Muscle layer of colon (tissue), 2 donors: ENCODE results near the gene PRPH.
"Not testable (repeated sequence)": the region's sequence is repeated elsewhere in the genome, so short reads cannot be mapped to it uniquely, and the experiment has no call there.

Experiments used
- H3K27ac ChIP-seq: one replicate; pipeline ENCODE4 v1.7.0; 2013; ENCODE audit warnings: low read depth, mild to moderate bottlenecking, low read length, moderate library complexity
- H3K27me3 ChIP-seq, 2 donors: one replicate each; pipeline ENCODE4 v1.7.0; 2013; ENCODE audit warnings: low read length in 2 of 2, mild to moderate bottlenecking in 2 of 2; ENCODE audit not compliant: insufficient read depth in 2 of 2, control insufficient read depth in 1 of 2
- H3K36me3 ChIP-seq: one replicate; pipeline ENCODE4 v1.7.0; 2013; ENCODE audit warnings: mild to moderate bottlenecking, low read length; ENCODE audit not compliant: insufficient read depth
- H3K4me1 ChIP-seq: one replicate; pipeline ENCODE4 v1.7.0; 2013; ENCODE audit warnings: mild to moderate bottlenecking, low read length; ENCODE audit not compliant: insufficient read depth
- H3K4me3 ChIP-seq, 2 donors: one replicate each; pipeline ENCODE4 v1.7.0; 2013; ENCODE audit warnings: low read length in 2 of 2, low read depth in 1 of 2, mild to moderate bottlenecking in 1 of 2, moderate library complexity in 1 of 2
- H3K9ac ChIP-seq: one replicate; pipeline ENCODE4 v1.7.0; 2013; ENCODE audit warnings: low read length
- H3K9me3 ChIP-seq: one replicate; pipeline ENCODE4 v1.7.0; 2013; ENCODE audit warnings: mild to moderate bottlenecking, low read length
- donor health status: abdominal sarcoma.
- donor health status: Adenocarcinoma of cecum.

The PRPH gene

DNA sequence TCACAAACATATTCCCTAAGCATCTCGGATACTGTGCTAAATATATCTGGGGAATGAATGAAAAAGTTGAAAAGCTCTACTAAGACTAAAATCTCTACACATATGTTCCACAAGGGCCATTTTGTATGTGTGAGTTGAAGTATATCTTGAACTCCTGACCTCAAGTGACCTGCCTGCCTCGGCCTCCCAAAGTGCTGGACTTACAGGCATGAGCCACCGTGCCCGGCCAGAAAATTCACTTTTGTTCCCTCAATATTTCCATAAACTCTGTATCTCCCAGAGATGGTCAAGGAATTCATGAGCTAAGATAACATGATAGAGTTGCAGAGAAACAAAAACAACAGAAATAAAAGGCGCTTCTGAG lies 31.6 kb upstream of the PRPH start:
- Histone ChIP-seq H3K4me1 (no peaks in the 10 kb centered on the region), H3K9me3 (no peaks in the 10 kb centered on the region), H3K27ac (no peak overlapping the region), H3K27me3 (no peaks in the 10 kb centered on the region), H3K4me3 (no peak overlapping the region), H3K36me3 (no peaks in the 10 kb centered on the region), H3K9ac (no peak overlapping the region)

GRCh38 chr12:49264466-49264872 lies 30.5 kb upstream of the PRPH start:
- Histone ChIP-seq H3K9me3 (no peaks in the 10 kb centered on the region), H3K27ac (peak overlapping the region; percentile 91), H3K4me1 (no peaks in the 10 kb centered on the region), H3K36me3 (no peaks in the 10 kb centered on the region), H3K9ac (no peak overlapping the region), H3K27me3 (no peaks in the 10 kb centered on the region), H3K4me3 (peak overlapping the region; percentile 73 to 78)

- H3K9ac ChIP-seq, result peak within 1 kb of the TSS; percentile 65
- peak within 1 kb of the TSS; percentile 91 for H3K27ac ChIP-seq
- H3K4me3 ChIP-seq, result peak within 1 kb of the TSS; percentile 73 to 78
- no peaks in the 10 kb centered on the region for H3K9me3 ChIP-seq
- H3K36me3 ChIP-seq, result peaks cover 5% of the 10 kb centered on the region
- no peaks in the 10 kb centered on the region for H3K27me3 ChIP-seq
- H3K4me1 ChIP-seq, result no peaks in the 10 kb centered on the region
Measured at GRCh38 chr12:49264873-49265792, 29.8 kb upstream of the PRPH start, which contains the start of gene TUBA1C. TSS of gene TUBA1C (plus strand) at chr12:49265082. CDS start at chr12:49265182, 100 bp downstream.

DNA sequence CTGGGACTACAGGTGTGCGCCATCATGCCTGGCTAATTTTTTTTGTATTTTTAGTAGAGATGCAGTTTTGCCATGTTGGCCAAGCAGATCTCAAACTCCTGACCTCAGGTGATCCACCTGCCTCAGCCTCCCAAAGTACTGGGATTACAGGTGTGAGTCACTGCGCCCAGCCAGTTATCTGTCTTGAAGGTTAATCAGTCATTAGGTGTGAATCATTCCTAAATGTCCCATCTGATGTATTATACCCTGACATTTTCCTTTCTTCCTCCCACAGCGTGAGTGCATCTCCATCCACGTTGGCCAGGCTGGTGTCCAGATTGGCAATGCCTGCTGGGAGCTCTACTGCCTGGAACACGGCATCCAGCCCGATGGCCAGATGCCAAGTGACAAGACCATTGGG lies 25.8 kb upstream of the PRPH start:
- H3K27ac ChIP-seq, H3K9me3 ChIP-seq, H3K27me3 ChIP-seq, H3K4me1 ChIP-seq, H3K9ac ChIP-seq, H3K4me3 ChIP-seq: not testable (repeated sequence)
- H3K36me3 ChIP-seq, result peaks cover 28% of the 10 kb centered on the region

- no peaks in the 10 kb centered on the region for H3K4me1 ChIP-seq
- H3K4me3 ChIP-seq, result no peak overlapping the region
- H3K9me3 ChIP-seq, result no peaks in the 10 kb centered on the region
- H3K27me3 ChIP-seq, result no peaks in the 10 kb centered on the region
- H3K9ac ChIP-seq, result no peak overlapping the region
- H3K36me3 ChIP-seq, result peaks cover 28% of the 10 kb centered on the region
- H3K27ac ChIP-seq, result no peak overlapping the region
Measured at GRCh38 chr12:49272790-49273725, 21.9 kb upstream of the PRPH start.

GRCh38 chr12:49273726-49274395 lies 21.1 kb upstream of the PRPH start:
- no peaks in the 10 kb centered on the region for H3K27me3 ChIP-seq
- H3K9ac ChIP-seq, result no peak overlapping the region
- no peak overlapping the region for H3K27ac ChIP-seq

GRCh38 chr12:49274396-49275069 lies 20.4 kb upstream of the PRPH start:
- H3K4me3 ChIP-seq, result no peak overlapping the region
- peaks cover 28% of the 10 kb centered on the region for H3K36me3 ChIP-seq
- no peaks in the 10 kb centered on the region for H3K27me3 ChIP-seq
- H3K9ac ChIP-seq, result no peak overlapping the region
- H3K9me3 ChIP-seq, result no peaks in the 10 kb centered on the region
- H3K27ac ChIP-seq, result no peak overlapping the region
- H3K4me1 ChIP-seq, result no peaks in the 10 kb centered on the region

More at GRCh38 chr12:49273726-49274395, 21.1 kb upstream of the PRPH start:
- Histone ChIP-seq H3K4me1 (no peaks in the 10 kb centered on the region), H3K4me3 (no peak overlapping the region), H3K9me3 (no peaks in the 10 kb centered on the region), H3K36me3 (peaks cover 28% of the 10 kb centered on the region)

GRCh38 chr12:49276304-49277290 lies 18.4 kb upstream of the PRPH start:
- no peak overlapping the region for H3K9ac ChIP-seq
- H3K27me3 ChIP-seq, result no peaks in the 10 kb centered on the region
- H3K9me3 ChIP-seq, result no peaks in the 10 kb centered on the region
- H3K36me3 ChIP-seq, result peaks cover 11% of the 10 kb centered on the region
- no peaks in the 10 kb centered on the region for H3K4me1 ChIP-seq
- no peak overlapping the region for H3K4me3 ChIP-seq
- H3K27ac ChIP-seq, result no peak overlapping the region

- Histone ChIP-seq H3K4me1 (no peaks in the 10 kb centered on the region), H3K4me3 (no peak overlapping the region), H3K36me3 (peaks cover 11% of the 10 kb centered on the region), H3K9me3 (no peaks in the 10 kb centered on the region), H3K27ac (no peak overlapping the region), H3K27me3 (no peaks in the 10 kb centered on the region), H3K9ac (no peak overlapping the region)
Measured at GRCh38 chr12:49277466-49277865, 17.5 kb upstream of the PRPH start.

DNA sequence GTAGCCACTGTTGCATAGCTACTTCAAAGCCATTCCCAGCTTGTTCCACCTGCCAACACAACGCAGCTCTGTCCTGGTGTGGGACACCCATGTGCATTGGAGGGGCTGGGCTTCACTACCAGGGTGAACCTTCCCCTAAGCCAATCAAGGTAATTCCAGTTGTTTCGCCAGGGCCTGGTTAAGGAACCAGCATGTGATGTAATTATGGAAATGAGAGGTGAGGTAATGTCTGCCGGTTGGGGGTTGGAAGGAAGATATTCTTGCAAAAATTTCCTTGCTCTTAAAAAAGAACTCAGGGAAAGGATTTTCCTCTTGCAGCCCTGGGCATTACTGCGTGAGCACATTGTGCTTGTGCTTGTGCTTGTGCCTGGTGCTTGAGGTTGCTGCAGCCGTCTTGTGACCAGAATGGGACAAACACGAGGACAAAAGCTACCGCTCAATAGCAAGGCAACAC lies 15.2 kb upstream of the PRPH start:
- no peak overlapping the region for H3K27ac ChIP-seq
- no peaks in the 10 kb centered on the region for H3K9me3 ChIP-seq
- peaks cover 0 to 8% of the 10 kb centered on the region in 2 donors for H3K27me3 ChIP-seq
- H3K4me3 ChIP-seq, result no peak overlapping the region
- H3K36me3 ChIP-seq, result no peaks in the 10 kb centered on the region
- no peaks in the 10 kb centered on the region for H3K4me1 ChIP-seq
- H3K9ac ChIP-seq, result no peak overlapping the region
